Loucy (cell line): ENCODE measurements around the gene IFNLR1.

Experiments used
- H2AFZ ChIP-seq: fragments of 200-600 bp; sonication (generic); 2 replicates; pipeline ENCODE4 v1.6.0; 2016; ENCODE audit warnings: antibody characterized with exemption, mild to moderate bottlenecking, low read length, moderate library complexity
- H3F3A ChIP-seq: fragments of 200-600 bp; 2 replicates; pipeline ENCODE4 v1.6.0; 2016; ENCODE audit warnings: antibody characterized with exemption, low read depth, mild to moderate bottlenecking
- H3K27me3 ChIP-seq: fragments of 200-600 bp; sonication (generic); 2 replicates; pipeline ENCODE4 v1.6.1; 2014; ENCODE audit warnings: low read length, mild to moderate bottlenecking; ENCODE audit not compliant: insufficient read depth, poor library complexity, severe bottlenecking
- H3K36me3 ChIP-seq: fragments of 200-600 bp; sonication (generic); 2 replicates; pipeline ENCODE4 v1.6.1; 2016; ENCODE audit warnings: low read length; ENCODE audit not compliant: insufficient read depth
- H3K4me1 ChIP-seq: fragments of 200-600 bp; sonication (generic); 2 replicates; pipeline ENCODE4 v1.5.1; 2014; ENCODE audit warnings: low read length, mild to moderate bottlenecking; ENCODE audit not compliant: insufficient read depth, poor library complexity, severe bottlenecking
- H3K4me2 ChIP-seq: fragments of 200-600 bp; sonication (generic); 2 replicates; pipeline ENCODE4 v1.6.0; 2014; ENCODE audit warnings: antibody characterized with exemption, low read length, low read depth, mild to moderate bottlenecking; ENCODE audit not compliant: poor library complexity, severe bottlenecking
- H3K4me3 ChIP-seq: fragments of 200-600 bp; sonication (generic); 2 replicates; pipeline ENCODE4 v1.5.1; 2014; ENCODE audit warnings: low read length, mild to moderate bottlenecking, mixed read lengths; ENCODE audit not compliant: poor library complexity, severe bottlenecking
- H3K79me2 ChIP-seq: fragments of 200-600 bp; sonication (generic); 2 replicates; pipeline ENCODE4 v1.6.1; 2014; ENCODE audit warnings: low read length; ENCODE audit not compliant: insufficient read depth
- H3K9ac ChIP-seq: fragments of 200-600 bp; sonication (generic); 2 replicates; pipeline ENCODE4 v1.6.0; 2014; ENCODE audit warnings: mild to moderate bottlenecking, low read depth, low read length, moderate library complexity; ENCODE audit not compliant: poor library complexity, severe bottlenecking
- H3K9me2 ChIP-seq: fragments of 200-600 bp; sonication (generic); replicated peaks from 2 replicates; pipeline ENCODE4 v1.6.1; 2016; ENCODE audit warnings: low read depth, low read length, mixed read lengths
- H3K9me3 ChIP-seq: fragments of 200-600 bp; sonication (generic); 2 replicates; pipeline ENCODE4 v1.6.1; 2014; ENCODE audit warnings: mild to moderate bottlenecking, antibody characterized with exemption, low read length, low read depth; ENCODE audit not compliant: insufficient read depth
- H4K20me1 ChIP-seq: fragments of 200-600 bp; sonication (generic); 2 replicates; pipeline ENCODE4 v1.6.0; 2014; ENCODE audit warnings: antibody characterized with exemption, low read length, mild to moderate bottlenecking; ENCODE audit not compliant: insufficient read depth, poor library complexity, severe bottlenecking
- EZH2phosphoT487 ChIP-seq: fragments of 200-600 bp; IDR thresholded peaks from 2 replicates; pipeline ENCODE4 v1.6.1; 2018; ENCODE audit warnings: antibody characterized with exemption, mild to moderate bottlenecking, moderate library complexity, borderline replicate concordance
- TF ChIP-seq, protein P1 (sequence below): fragments of 200-600 bp; sonication (generic); conservative IDR thresholded peaks from 2 replicates; pipeline ENCODE4 v1.5.1; 2014; ENCODE audit warnings: mild to moderate bottlenecking, antibody characterized with exemption, low read length

Gene IFNLR1

DNA sequence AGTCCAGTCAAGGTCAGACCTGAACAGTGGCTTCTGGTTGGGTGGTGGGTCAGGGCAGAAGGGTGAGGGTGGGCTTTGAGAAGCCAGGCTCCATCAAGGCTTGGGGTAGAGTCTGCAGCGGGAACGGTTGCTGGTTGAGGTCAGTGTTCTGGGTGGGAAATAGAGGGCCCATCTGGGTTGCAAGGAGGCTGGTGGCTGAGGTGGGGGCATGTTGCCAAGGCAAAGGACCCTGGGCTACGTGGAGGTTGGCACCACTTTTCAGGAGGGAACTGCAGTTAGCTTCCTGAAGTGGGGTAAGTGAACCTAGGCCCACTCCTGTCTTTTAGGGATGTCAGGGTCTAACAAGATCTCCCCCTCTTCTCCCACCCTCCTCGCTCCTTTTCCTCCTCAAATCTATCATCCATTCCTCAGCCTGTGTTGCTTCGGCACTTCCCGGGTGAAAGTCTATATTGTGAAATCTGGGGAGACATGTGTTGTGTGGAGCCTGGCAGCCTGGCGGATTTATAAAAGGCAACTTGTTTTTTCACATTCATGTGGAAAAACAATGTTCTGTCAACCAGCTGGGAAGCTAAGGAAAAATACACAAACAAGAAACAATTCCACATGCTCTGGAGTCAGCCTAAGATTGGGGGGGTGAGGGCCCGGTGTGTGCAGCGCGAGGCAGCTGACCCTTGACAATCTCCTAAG, 45.6 kb downstream of the IFNLR1 start:
- no peaks in the 10 kb centered on the region for H3K27me3 ChIP-seq
- no peak overlapping the region for H2AFZ ChIP-seq
- H3K9me3 ChIP-seq = no peaks in the 10 kb centered on the region
- no peaks in the 10 kb centered on the region for H3K9me2 ChIP-seq
- H3K4me1 ChIP-seq = peaks cover 3% of the 10 kb centered on the region
- H3K9ac ChIP-seq = no peak overlapping the region
- no peaks in the 10 kb centered on the region for H4K20me1 ChIP-seq
- no peaks in the 10 kb centered on the region for H3K79me2 ChIP-seq
- H3K4me2 ChIP-seq = no peak overlapping the region
- no peaks in the 10 kb centered on the region for H3F3A ChIP-seq
- H3K4me3 ChIP-seq = no peak overlapping the region
- H3K36me3 ChIP-seq = no peaks in the 10 kb centered on the region
- TF ChIP-seq, protein P1, sequence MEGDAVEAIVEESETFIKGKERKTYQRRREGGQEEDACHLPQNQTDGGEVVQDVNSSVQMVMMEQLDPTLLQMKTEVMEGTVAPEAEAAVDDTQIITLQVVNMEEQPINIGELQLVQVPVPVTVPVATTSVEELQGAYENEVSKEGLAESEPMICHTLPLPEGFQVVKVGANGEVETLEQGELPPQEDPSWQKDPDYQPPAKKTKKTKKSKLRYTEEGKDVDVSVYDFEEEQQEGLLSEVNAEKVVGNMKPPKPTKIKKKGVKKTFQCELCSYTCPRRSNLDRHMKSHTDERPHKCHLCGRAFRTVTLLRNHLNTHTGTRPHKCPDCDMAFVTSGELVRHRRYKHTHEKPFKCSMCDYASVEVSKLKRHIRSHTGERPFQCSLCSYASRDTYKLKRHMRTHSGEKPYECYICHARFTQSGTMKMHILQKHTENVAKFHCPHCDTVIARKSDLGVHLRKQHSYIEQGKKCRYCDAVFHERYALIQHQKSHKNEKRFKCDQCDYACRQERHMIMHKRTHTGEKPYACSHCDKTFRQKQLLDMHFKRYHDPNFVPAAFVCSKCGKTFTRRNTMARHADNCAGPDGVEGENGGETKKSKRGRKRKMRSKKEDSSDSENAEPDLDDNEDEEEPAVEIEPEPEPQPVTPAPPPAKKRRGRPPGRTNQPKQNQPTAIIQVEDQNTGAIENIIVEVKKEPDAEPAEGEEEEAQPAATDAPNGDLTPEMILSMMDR = no peak
- TF ChIP-seq EZH2phosphoT487 = no peak

DNA sequence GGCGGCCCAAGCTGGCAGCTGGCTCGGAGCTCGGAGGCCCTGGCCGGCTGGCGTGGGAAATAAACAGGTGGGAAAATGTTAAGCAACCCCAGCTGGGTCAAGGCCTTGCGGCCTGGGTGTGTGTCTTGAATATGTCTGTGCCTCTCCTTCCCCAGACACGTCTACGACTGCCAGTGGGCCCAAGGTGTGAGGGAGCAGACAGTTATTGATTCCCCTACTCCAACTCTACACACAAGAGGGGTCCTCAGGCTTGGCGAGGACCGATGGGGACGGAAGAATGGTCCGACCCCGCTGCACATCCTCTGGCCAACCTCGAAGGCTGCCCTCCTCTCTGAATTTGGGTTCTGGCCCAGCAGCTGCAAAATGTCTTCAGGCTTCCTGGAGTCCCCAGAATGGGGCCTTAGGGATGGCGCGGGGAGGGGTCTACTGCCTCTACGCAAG, 46.3 kb downstream of the IFNLR1 start:
- TF ChIP-seq, protein P1 = no peak
- no peak for TF ChIP-seq EZH2phosphoT487
- H3K4me3 ChIP-seq = no peak overlapping the region
- no peak overlapping the region for H3K4me2 ChIP-seq
- no peak overlapping the region for H2AFZ ChIP-seq
- H3K79me2 ChIP-seq = no peaks in the 10 kb centered on the region
- no peaks in the 10 kb centered on the region for H3K27me3 ChIP-seq
- no peaks in the 10 kb centered on the region for H3K9me2 ChIP-seq
- H4K20me1 ChIP-seq = no peaks in the 10 kb centered on the region
- no peaks in the 10 kb centered on the region for H3F3A ChIP-seq
- no peaks in the 10 kb centered on the region for H3K9me3 ChIP-seq
- H3K4me1 ChIP-seq = peaks cover 3% of the 10 kb centered on the region
- no peaks in the 10 kb centered on the region for H3K36me3 ChIP-seq
- no peak overlapping the region for H3K9ac ChIP-seq

DNA sequence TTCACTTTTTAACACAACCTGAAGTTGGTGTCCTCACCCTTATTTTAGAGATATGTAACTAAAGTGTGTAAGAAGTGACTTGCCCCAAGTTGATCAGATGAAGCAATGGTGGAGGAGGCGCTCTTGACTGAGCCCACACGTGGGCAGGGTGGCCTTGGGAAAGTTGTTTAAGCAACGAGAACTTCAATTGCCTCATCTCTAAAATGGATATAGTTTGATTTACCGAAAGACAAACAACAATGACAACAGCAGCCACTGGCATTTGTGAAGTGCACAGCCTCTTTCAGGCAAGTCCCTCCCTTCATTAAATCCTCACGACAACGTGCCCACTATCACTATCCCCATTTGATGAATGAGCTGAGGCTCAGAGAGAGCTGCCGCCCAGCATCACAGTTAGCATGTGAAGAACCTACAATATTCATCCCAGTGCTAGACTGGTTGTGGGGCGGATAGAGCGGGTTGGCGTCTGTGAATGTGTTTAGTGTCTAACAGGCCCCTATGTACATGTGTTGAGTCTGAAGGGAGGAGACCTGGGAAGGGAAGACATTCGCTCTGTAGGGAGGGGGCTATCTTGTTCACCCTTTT, 47.2 kb downstream of the IFNLR1 start:
- H3K9ac ChIP-seq = no peak overlapping the region
- H2AFZ ChIP-seq = no peak overlapping the region
- H3F3A ChIP-seq = no peaks in the 10 kb centered on the region
- H3K36me3 ChIP-seq = no peaks in the 10 kb centered on the region
- TF ChIP-seq EZH2phosphoT487 = no peak
- TF ChIP-seq, protein P1 = no peak
- H3K27me3 ChIP-seq = no peaks in the 10 kb centered on the region
- no peaks in the 10 kb centered on the region for H3K9me3 ChIP-seq
- H3K9me2 ChIP-seq = no peaks in the 10 kb centered on the region
- H3K4me3 ChIP-seq = no peak overlapping the region
- H3K4me2 ChIP-seq = no peak overlapping the region
- no peaks in the 10 kb centered on the region for H3K79me2 ChIP-seq
- peaks cover 3% of the 10 kb centered on the region for H3K4me1 ChIP-seq
- H4K20me1 ChIP-seq = no peaks in the 10 kb centered on the region
